Thyroid gland (tissue), 4 donors: ENCODE data around the gene ADGRD1. TPM values are rescaled to one million over a fixed set of nuclear protein-coding genes. Genes with fewer than 3 reads are reported as not detected.

Experiments used
- DNase-seq, 2 donors: peaks; one replicate each; pipeline ENCODE4 v3.0.0-alpha.2; 2019
- H3K27ac ChIP-seq, 3 donors: fragments of 200-600 bp; sonication (generic); 1 replicate in 2 of 3; 2 replicates in 1 of 3; pipeline ENCODE4 v1.5.1; 2016 to 2019; ENCODE audit warnings: mild to moderate bottlenecking in 1 of 3, moderate library complexity in 1 of 3
- H3K27me3 ChIP-seq: fragments of 200-600 bp; sonication (generic); one replicate; pipeline ENCODE4 v1.5.1; 2019
- H3K36me3 ChIP-seq, 2 donors: fragments of 200-600 bp; sonication (generic); one replicate each; pipeline ENCODE4 v1.5.1; 2016 to 2019
- H3K4me1 ChIP-seq, 2 donors: fragments of 200-600 bp; sonication (generic); one replicate each; pipeline ENCODE4 v1.5.1; 2017 to 2019
- H3K4me3 ChIP-seq, 3 donors: fragments of 200-600 bp; sonication (generic); replicated peaks in 1 of 3; 1 replicate in 2 of 3; 2 replicates in 1 of 3; pipeline ENCODE4 v1.5.1; 2016; ENCODE audit warnings: mild to moderate bottlenecking in 1 of 3
- H3K9me3 ChIP-seq: fragments of 200-600 bp; sonication (generic); one replicate; pipeline ENCODE4 v1.5.1; 2017
- CTCF ChIP-seq, 6 experiments: fragments of 200-600 bp in 3 of 6; fragments of 450-650 bp in 3 of 6; sonication (generic) in 3 of 6; IDR thresholded peaks; one replicate each; pipeline ENCODE4 v1.5.1; 2016 to 2019; ENCODE audit warnings: antibody characterized with exemption in 6 of 6, mild to moderate bottlenecking in 2 of 6, inconsistent platforms in 1 of 6, moderate library complexity in 1 of 6
- POLR2A ChIP-seq, 2 donors: fragments of 450-650 bp; IDR thresholded peaks; one replicate each; pipeline ENCODE4 v1.6.1; 2017; ENCODE audit warnings: antibody characterized with exemption in 2 of 2, mild to moderate bottlenecking in 2 of 2, moderate library complexity in 1 of 2
- WGBS, 2 donors: methylation state at CpG; one replicate each; pipeline ENCODE4 v1.1.5; 2017; 5-methylcytosine and 5-hydroxymethylcytosine counted together
- intact Hi-C: fragments of 100-400 bp; cut with DNase I; formaldehyde crosslinking; loops from one replicate; pipeline ENCODE4 v1.15.1; 2023
- total RNA-seq, 4 donors: library from RNA; depleted of rRNA; stranded (reverse); fragments of >200 nt; gene quantifications; one replicate each; pipeline ENCODE4 v1.2.3, GENCODE V29; 2016

Gene ADGRD1
- total RNA-seq, 4 donors from 2014 or later = 14.1 to 44.3 (median 24.7) TPM

GRCh38 chr12:131028587-131029338, 75.1 kb downstream of the ADGRD1 start:
- intact Hi-C loops = no loop called here
- Histone ChIP-seq H3K4me1 (peaks cover 10 to 37% of the 10 kb centered on the region in 2 donors), H3K9me3 (no peaks in the 10 kb centered on the region), H3K4me3 (peak overlapping the region in 1 of 3 donors; percentile 6), H3K27me3 (no peaks in the 10 kb centered on the region), H3K27ac (peak overlapping the region; percentile 40 to 78 (median 56)), H3K36me3 (no peaks in the 10 kb centered on the region)
- 29 to 62% methylated on average over 29 of the region's 29 CpGs for WGBS, 2 donors
- DNase-seq = peak; percentile 76 to 81
- TF ChIP-seq POLR2A (IDR thresholded peaks at IDR 0.05) (peak in 1 of 2 donors; percentile 60), CTCF (IDR thresholded peaks at IDR 0.05) (no peak)

DNA sequence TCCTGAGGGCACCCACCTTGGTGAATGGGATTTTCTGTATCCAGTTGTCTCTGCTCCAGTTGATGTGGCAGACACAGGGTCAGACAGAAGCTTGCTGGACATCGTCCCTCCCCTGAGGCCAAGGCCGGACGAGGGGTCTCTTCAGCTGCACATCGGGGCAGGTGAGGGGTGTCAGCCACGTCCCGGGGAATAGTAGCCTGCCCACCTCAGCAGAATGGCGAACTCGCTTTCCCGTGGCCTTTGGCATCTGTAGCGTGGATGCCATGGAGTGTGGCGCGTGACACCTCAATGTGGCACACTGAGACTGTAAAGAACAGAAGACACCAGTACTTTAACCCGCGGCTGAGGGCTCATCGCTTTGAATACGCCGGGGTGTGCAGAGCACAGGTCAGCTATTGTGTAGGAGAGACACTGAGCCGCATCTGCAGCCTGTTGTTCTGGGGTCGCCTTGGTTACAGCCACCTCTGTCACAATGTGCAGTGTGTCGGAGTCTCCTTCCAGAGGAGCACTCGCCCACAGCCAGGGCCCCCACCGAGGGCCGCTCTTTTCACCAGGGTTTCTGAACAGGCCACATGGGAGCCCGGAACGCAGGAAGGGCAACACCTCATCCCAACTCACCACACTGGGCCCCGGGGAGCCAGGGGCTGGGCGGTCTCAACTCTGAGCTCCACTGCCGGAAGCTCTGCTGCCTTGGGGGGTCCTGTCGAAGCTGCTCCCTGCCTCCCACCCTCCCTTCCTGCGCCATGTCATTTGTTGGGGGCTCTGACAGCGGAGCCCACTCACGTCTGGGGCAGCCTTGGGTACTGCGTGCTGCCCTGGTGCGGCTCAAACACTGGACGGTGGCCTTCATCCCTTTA, 77.0 kb downstream of the ADGRD1 start:
- intact Hi-C loops = no loop called here
- Histone ChIP-seq H3K4me1 (peaks cover 6 to 26% of the 10 kb centered on the region in 2 donors), H3K36me3 (no peaks in the 10 kb centered on the region), H3K27me3 (no peaks in the 10 kb centered on the region), H3K9me3 (no peaks in the 10 kb centered on the region), H3K27ac (no peak overlapping the region), H3K4me3 (no peak overlapping the region)
- TF ChIP-seq CTCF (IDR thresholded peaks at IDR 0.05) (no peak), POLR2A (IDR thresholded peaks at IDR 0.05) (no peak)
- 89 to 93% methylated on average over 17 to 26 of the region's 35 CpGs for WGBS, 2 donors
- DNase-seq = no peak

- Histone ChIP-seq H3K9me3 (no peaks in the 10 kb centered on the region), H3K27me3 (no peaks in the 10 kb centered on the region), H3K36me3 (no peaks in the 10 kb centered on the region), H3K4me1 (peaks cover 6 to 20% of the 10 kb centered on the region in 2 donors), H3K4me3 (no peak overlapping the region), H3K27ac (no peak overlapping the region)
- intact Hi-C loops = no loop called here
- no peak for TF ChIP-seq POLR2A (IDR thresholded peaks at IDR 0.05)
- TF ChIP-seq CTCF (IDR thresholded peaks at IDR 0.05) = no peak
- no peak for DNase-seq
- 89 to 92% methylated on average over 28 of the region's 28 CpGs for whole genome bisulfite sequencing, 2 donors
Observed at GRCh38 chr12:131032082-131032750, 78.5 kb downstream of the ADGRD1 start.

- 80 to 94% methylated on average over 1 to 11 of the region's 16 CpGs for WGBS, 2 donors
- DNase-seq = no peak
- intact Hi-C loops = no loop called here
Observed at GRCh38 chr12:131033486-131033885, 79.8 kb downstream of the ADGRD1 start.

More at GRCh38 chr12:131033486-131033885, 79.8 kb downstream of the ADGRD1 start:
- Histone ChIP-seq H3K9me3 (no peaks in the 10 kb centered on the region), H3K4me3 (no peak overlapping the region), H3K36me3 (no peaks in the 10 kb centered on the region), H3K4me1 (peaks cover 6 to 14% of the 10 kb centered on the region in 2 donors), H3K27me3 (no peaks in the 10 kb centered on the region), H3K27ac (no peak overlapping the region)
- no peak for TF ChIP-seq POLR2A (IDR thresholded peaks at IDR 0.05)
- no peak for TF ChIP-seq CTCF (IDR thresholded peaks at IDR 0.05)
